C4-2B (cell line): ENCODE measurements around the gene LIMCH1.

Experiments
- ZFX ChIP-seq: fragments of 450-650 bp; IDR thresholded peaks from 2 replicates; pipeline ENCODE4 v1.6.1; 2017
- TF ChIP-seq, protein P1 (sequence below): fragments of 450-650 bp; conservative IDR thresholded peaks from 2 replicates; pipeline ENCODE4 v1.5.1; 2017; ENCODE audit warnings: mild to moderate bottlenecking

- TF ChIP-seq ZFX: no peak
- TF ChIP-seq, protein P1, sequence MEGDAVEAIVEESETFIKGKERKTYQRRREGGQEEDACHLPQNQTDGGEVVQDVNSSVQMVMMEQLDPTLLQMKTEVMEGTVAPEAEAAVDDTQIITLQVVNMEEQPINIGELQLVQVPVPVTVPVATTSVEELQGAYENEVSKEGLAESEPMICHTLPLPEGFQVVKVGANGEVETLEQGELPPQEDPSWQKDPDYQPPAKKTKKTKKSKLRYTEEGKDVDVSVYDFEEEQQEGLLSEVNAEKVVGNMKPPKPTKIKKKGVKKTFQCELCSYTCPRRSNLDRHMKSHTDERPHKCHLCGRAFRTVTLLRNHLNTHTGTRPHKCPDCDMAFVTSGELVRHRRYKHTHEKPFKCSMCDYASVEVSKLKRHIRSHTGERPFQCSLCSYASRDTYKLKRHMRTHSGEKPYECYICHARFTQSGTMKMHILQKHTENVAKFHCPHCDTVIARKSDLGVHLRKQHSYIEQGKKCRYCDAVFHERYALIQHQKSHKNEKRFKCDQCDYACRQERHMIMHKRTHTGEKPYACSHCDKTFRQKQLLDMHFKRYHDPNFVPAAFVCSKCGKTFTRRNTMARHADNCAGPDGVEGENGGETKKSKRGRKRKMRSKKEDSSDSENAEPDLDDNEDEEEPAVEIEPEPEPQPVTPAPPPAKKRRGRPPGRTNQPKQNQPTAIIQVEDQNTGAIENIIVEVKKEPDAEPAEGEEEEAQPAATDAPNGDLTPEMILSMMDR: no peak
These were observed 207.5 kb downstream of the LIMCH1 start for GRCh38 chr4:41745292-41746024.
